ENCODE measurements around the gene TIGIT. TPM values are rescaled to one million over a fixed set of nuclear protein-coding genes. Genes with fewer than 3 reads are reported as not detected.
"Not testable (repeated sequence)": the region's sequence is repeated elsewhere in the genome, so short reads cannot be mapped to it uniquely, and the experiment has no call there.

TIGIT gene
- total RNA-seq, 4 donors from 2014 or later = 0.08 to 1.1 (median 0.27) TPM; not detected in 1

- H3K4me3 ChIP-seq = no peak overlapping the region
- H3K4me1 ChIP-seq = no peaks in the 10 kb centered on the region
- no peaks in the 10 kb centered on the region for H3K36me3 ChIP-seq
- ATAC-seq = no peak
- peaks cover 0 to 23% (median 0%) of the 10 kb centered on the region in 3 donors for H3K9me3 ChIP-seq
- H3K27me3 ChIP-seq = no peaks in the 10 kb centered on the region
- H3K27ac ChIP-seq = no peak overlapping the region
- no peak for TF ChIP-seq POLR2A (IDR thresholded peaks at IDR 0.05)
- no peak for TF ChIP-seq POLR2AphosphoS5 (IDR thresholded peaks at IDR 0.05)
- no peak for TF ChIP-seq EP300 (IDR thresholded peaks at IDR 0.05)
- TF ChIP-seq CTCF (IDR thresholded peaks at IDR 0.05) = no peak
- WGBS, 2 donors (ENCODE audit: low coverage in 1 of 2) = 83 to 100% methylated on average over 1 to 2 of the region's 2 CpGs
Measured at GRCh38 chr3:114270019-114270418, 23.8 kb upstream of the TIGIT start.

GRCh38 chr3:114272271-114272670 lies 21.6 kb upstream of the TIGIT start:
- TF ChIP-seq EP300 (IDR thresholded peaks at IDR 0.05) (no peak), POLR2A (IDR thresholded peaks at IDR 0.05) (no peak), CTCF (IDR thresholded peaks at IDR 0.05) (no peak)
- 83% methylated on average over 1 of the region's 1 CpG for WGBS, 2 donors (ENCODE audit: low coverage in 1 of 2)
- Histone ChIP-seq H3K36me3 (no peaks in the 10 kb centered on the region), H3K27ac (no peak overlapping the region), H3K9me3 (peaks cover 0 to 23% (median 0%) of the 10 kb centered on the region in 3 donors), H3K27me3 (no peaks in the 10 kb centered on the region), H3K4me1 (no peaks in the 10 kb centered on the region), H3K4me3 (no peak overlapping the region)
- ATAC-seq = no peak

- H3K9me3 ChIP-seq = peaks cover 0 to 5% (median 0%) of the 10 kb centered on the region in 3 donors
- H3K4me1 ChIP-seq = no peaks in the 10 kb centered on the region
- no CpG with 5 or more reads among the region's 1 CpG for WGBS, 2 donors (ENCODE audit: low coverage in 1 of 2)
- no peak overlapping the region for H3K27ac ChIP-seq
- no peak for ATAC-seq
- no peak for TF ChIP-seq CTCF (IDR thresholded peaks at IDR 0.05)
- no peak for TF ChIP-seq POLR2AphosphoS5 (IDR thresholded peaks at IDR 0.05)
- H3K4me3 ChIP-seq = no peak overlapping the region
- no peaks in the 10 kb centered on the region for H3K27me3 ChIP-seq
- no peaks in the 10 kb centered on the region for H3K36me3 ChIP-seq
Measured at GRCh38 chr3:114274929-114275328, 18.9 kb upstream of the TIGIT start.

GRCh38 chr3:114276856-114277255 lies 17.0 kb upstream of the TIGIT start:
- H3K36me3 ChIP-seq, H3K27me3 ChIP-seq, ATAC-seq, H3K4me1 ChIP-seq, H3K4me3 ChIP-seq, H3K9me3 ChIP-seq, H3K27ac ChIP-seq: not testable (repeated sequence)
- no CpG with 5 or more reads among the region's 26 CpGs for WGBS, 2 donors (ENCODE audit: low coverage in 1 of 2)

- Histone ChIP-seq H3K4me3 (no peak overlapping the region), H3K36me3 (no peaks in the 10 kb centered on the region), H3K4me1 (no peaks in the 10 kb centered on the region), H3K9me3 (no peaks in the 10 kb centered on the region), H3K27ac (no peak overlapping the region), H3K27me3 (no peaks in the 10 kb centered on the region)
- no peak for ATAC-seq
- 86 to 100% methylated on average over 1 of the region's 1 CpG for WGBS, 2 donors (ENCODE audit: low coverage in 1 of 2)
- TF ChIP-seq EP300 (IDR thresholded peaks at IDR 0.05) (no peak), CTCF (IDR thresholded peaks at IDR 0.05) (no peak), POLR2AphosphoS5 (IDR thresholded peaks at IDR 0.05) (no peak)
Measured at GRCh38 chr3:114284644-114285043, 9.2 kb upstream of the TIGIT start.
